HCT116 (cell line): ENCODE measurements around the gene MAL. TPM values are rescaled to one million over a fixed set of nuclear protein-coding genes. Genes with fewer than 3 reads are reported as not detected.

Experiments
- ATAC-seq: fragments of 200-7000 bp; cut with Tn5 transposase; 2 replicates; pipeline ENCODE4 v1.9.1; 2020; ENCODE audit warnings: mild to moderate bottlenecking, moderate library complexity
- BruUV-seq: library from RNA; stranded (reverse); fragments of 400-500 nt; replicated peaks from 2 replicates; lab custom pipeline; 2021; lab: Mats Ljungman, UMichigan
- CTCF ChIA-PET: fragments of 300-600 bp; sonication (Branson Sonifier 250); formaldehyde crosslinking; loops from one replicate; lab custom pipeline; 2021; ENCODE audit warnings: antibody characterized with exemption; lab: Charles Lee
- POLR2A ChIA-PET: fragments of 300-600, 350-600 bp; sonication (Branson Sonifier 250); formaldehyde crosslinking; loops from one replicate; lab custom pipeline; 2021; ENCODE audit warnings: antibody characterized with exemption; lab: Charles Lee
- RAD21 ChIA-PET, 2 experiments: fragments of 300-600 bp; sonication (Branson Sonifier 250); formaldehyde crosslinking; loops; one replicate each; lab custom pipeline; 2023; ENCODE audit warnings: low total read pairs in 2 of 2; ENCODE audit not compliant: uncharacterized antibody in 2 of 2, unreplicated experiment in 2 of 2, low non-redundant PET in 1 of 2; lab: Charles Lee
- DNase-seq: peaks from one replicate; pipeline ENCODE4 v3.0.0-alpha.2; 2010; ENCODE audit warnings: low read depth, low spot score
- H2AFZ ChIP-seq: fragments of 200-600 bp; shearing (Covaris generic), sonication (generic); 2 replicates; pipeline ENCODE4 v1.6.1; 2017; ENCODE audit warnings: low read depth, mixed run types, mixed read lengths, antibody characterized with exemption, low read length; ENCODE audit not compliant: poor library complexity, severe bottlenecking
- H3K27ac ChIP-seq: 2 replicates; pipeline ENCODE4 v1.5.1; 2012; ENCODE audit warnings: low read depth, low read length
- H3K27me3 ChIP-seq: fragments of 200-600 bp; sonication (generic); 2 replicates; pipeline ENCODE4 v1.6.1; 2016; ENCODE audit warnings: mixed run types, low read length, mixed read lengths; ENCODE audit not compliant: insufficient read depth
- H3K36me3 ChIP-seq, 2 experiments: fragments of 200-500 bp in 1 of 2; fragments of 200-600 bp in 1 of 2; sonication (Bioruptor generic) in 1 of 2; sonication (generic) in 1 of 2; 2 replicates each; pipeline versions ENCODE4 v1.5.1 to v1.6.1; 2014 to 2016; ENCODE audit warnings: low read length in 2 of 2, inconsistent platforms in 1 of 2, mixed read lengths in 1 of 2, mixed run types in 1 of 2; ENCODE audit not compliant: insufficient read depth in 2 of 2, control insufficient read depth in 1 of 2
- H3K4me1 ChIP-seq, 2 experiments: fragments of 200-600 bp in 1 of 2; sonication (generic) in 1 of 2; 2 replicates each; pipeline versions ENCODE4 v1.5.1 to v1.6.1; 2012 to 2017; ENCODE audit warnings: low read length in 2 of 2, inconsistent platforms in 1 of 2, mild to moderate bottlenecking in 1 of 2, mixed read lengths in 1 of 2, mixed run types in 1 of 2, moderate library complexity in 1 of 2; ENCODE audit not compliant: insufficient read depth in 2 of 2, control insufficient read depth in 1 of 2
- H3K4me2 ChIP-seq: fragments of 200-600 bp; sonication (generic); 2 replicates; pipeline ENCODE4 v1.6.1; 2017; ENCODE audit warnings: mixed run types, low read length, mixed read lengths
- H3K4me3 ChIP-seq, 2 experiments: fragments of 200-600 bp in 1 of 2; sonication (generic) in 1 of 2; replicated peaks in 1 of 2; 2 replicates each; pipeline ENCODE4 v1.5.1; 2011 to 2016; ENCODE audit warnings: low read length in 2 of 2, control low read depth in 1 of 2, low read depth in 1 of 2, mild to moderate bottlenecking in 1 of 2, mixed read lengths in 1 of 2, mixed run types in 1 of 2
- H3K79me2 ChIP-seq: fragments of 200-600 bp; sonication (generic); 2 replicates; pipeline ENCODE4 v1.6.1; 2017; ENCODE audit warnings: mild to moderate bottlenecking, mixed run types, low read length, moderate library complexity, mixed read lengths; ENCODE audit not compliant: insufficient read depth
- H3K9ac ChIP-seq: fragments of 200-600 bp; sonication (generic); 2 replicates; pipeline ENCODE4 v1.6.1; 2016; ENCODE audit warnings: low read length, mixed read lengths
- H3K9me2 ChIP-seq: fragments of 200-600 bp; sonication (generic), shearing (Covaris generic); 2 replicates; pipeline ENCODE4 v1.6.1; 2017; ENCODE audit warnings: mixed run types, mild to moderate bottlenecking, moderate library complexity; ENCODE audit not compliant: insufficient read depth
- H3K9me3 ChIP-seq, 2 experiments: fragments of 200-500 bp in 1 of 2; fragments of 200-600 bp in 1 of 2; sonication (Bioruptor generic) in 1 of 2; sonication (generic) in 1 of 2; 2 replicates each; pipeline ENCODE4 v1.6.1; 2014 to 2017; ENCODE audit warnings: low read length in 2 of 2, mixed read lengths in 2 of 2, inconsistent platforms in 1 of 2, low read depth in 1 of 2, mild to moderate bottlenecking in 1 of 2, mixed run types in 1 of 2, moderate library complexity in 1 of 2; ENCODE audit not compliant: control insufficient read depth in 1 of 2, insufficient read depth in 1 of 2
- H4K20me1 ChIP-seq: fragments of 200-600 bp; sonication (generic), shearing (Covaris generic); 2 replicates; pipeline ENCODE4 v1.6.1; 2017; ENCODE audit warnings: mixed run types, mild to moderate bottlenecking, moderate library complexity; ENCODE audit not compliant: insufficient read depth
- EGR1 ChIP-seq: IDR thresholded peaks from 2 replicates; pipeline ENCODE4 v1.6.1; 2012; ENCODE audit warnings: low read depth
- EZH2phosphoT487 ChIP-seq: fragments of 200-600 bp; IDR thresholded peaks from 2 replicates; pipeline ENCODE4 v1.6.1; 2018; ENCODE audit warnings: antibody characterized with exemption, borderline replicate concordance
- FOSL1 ChIP-seq: IDR thresholded peaks from 2 replicates; pipeline ENCODE4 v1.6.1; 2012; ENCODE audit warnings: low read depth
- POLR2A ChIP-seq: IDR thresholded peaks from 2 replicates; pipeline ENCODE4 v1.7.0; 2011; ENCODE audit warnings: borderline replicate concordance; ENCODE audit not compliant: insufficient read depth, insufficient read length; ENCODE audit errors: extremely low read depth
- POLR2AphosphoS5 ChIP-seq: IDR thresholded peaks from 2 replicates; pipeline ENCODE4 v1.6.1; 2011; ENCODE audit warnings: mild to moderate bottlenecking, low read depth, low read length, moderate library complexity
- RAD21 ChIP-seq: IDR thresholded peaks from 2 replicates; pipeline ENCODE4 v1.6.1; 2012; ENCODE audit warnings: low read depth, mild to moderate bottlenecking
- SIN3A ChIP-seq: IDR thresholded peaks from 2 replicates; pipeline ENCODE4 v1.6.1; 2012; ENCODE audit warnings: low read depth
- SP1 ChIP-seq: IDR thresholded peaks from 2 replicates; pipeline ENCODE4 v1.6.1; 2012; ENCODE audit warnings: low read depth
- YY1 ChIP-seq: IDR thresholded peaks from 2 replicates; pipeline ENCODE4 v1.6.1; 2011; ENCODE audit warnings: low read length, low read depth, moderate library complexity, mild to moderate bottlenecking; ENCODE audit not compliant: insufficient replicate concordance; ENCODE audit errors: extremely low read depth
- intact Hi-C: fragments of 100-400 bp; cut with micrococcal nuclease; formaldehyde crosslinking; loops from 2 replicates; pipeline ENCODE4 v1.10.0; 2022
- total RNA-seq: library from RNA; stranded (reverse); gene quantifications from one replicate; pipeline ENCODE4 v1.2.1, GENCODE V29; 2021; ENCODE audit not compliant: unreplicated experiment
- TF ChIP-seq, protein P1 (sequence below): IDR thresholded peaks from 2 replicates; pipeline ENCODE4 v1.6.1; 2012; ENCODE audit warnings: low read depth
- TF ChIP-seq, protein P2 (sequence below), 3 experiments: fragments of 200-600 bp in 1 of 3; sonication (generic) in 1 of 3; IDR thresholded peaks in 2 of 3; conservative IDR thresholded peaks in 1 of 3; 2 replicates each; pipeline ENCODE4 v1.5.1; 2012 to 2017; ENCODE audit warnings: low read depth in 2 of 3, low read length in 2 of 3, antibody characterized with exemption in 1 of 3, borderline replicate concordance in 1 of 3, control low read depth in 1 of 3, mild to moderate bottlenecking in 1 of 3, mixed read lengths in 1 of 3, mixed run types in 1 of 3, moderate library complexity in 1 of 3; ENCODE audit not compliant: insufficient read depth in 1 of 3
- TF ChIP-seq, protein P3 (sequence below): IDR thresholded peaks from 2 replicates; pipeline ENCODE4 v1.6.1; 2012
- TF ChIP-seq, protein P4 (sequence below): IDR thresholded peaks from 2 replicates; pipeline ENCODE4 v1.6.1; 2012

Gene MAL
- total RNA-seq, 1 experiment from 2014 or later: not detected

DNA sequence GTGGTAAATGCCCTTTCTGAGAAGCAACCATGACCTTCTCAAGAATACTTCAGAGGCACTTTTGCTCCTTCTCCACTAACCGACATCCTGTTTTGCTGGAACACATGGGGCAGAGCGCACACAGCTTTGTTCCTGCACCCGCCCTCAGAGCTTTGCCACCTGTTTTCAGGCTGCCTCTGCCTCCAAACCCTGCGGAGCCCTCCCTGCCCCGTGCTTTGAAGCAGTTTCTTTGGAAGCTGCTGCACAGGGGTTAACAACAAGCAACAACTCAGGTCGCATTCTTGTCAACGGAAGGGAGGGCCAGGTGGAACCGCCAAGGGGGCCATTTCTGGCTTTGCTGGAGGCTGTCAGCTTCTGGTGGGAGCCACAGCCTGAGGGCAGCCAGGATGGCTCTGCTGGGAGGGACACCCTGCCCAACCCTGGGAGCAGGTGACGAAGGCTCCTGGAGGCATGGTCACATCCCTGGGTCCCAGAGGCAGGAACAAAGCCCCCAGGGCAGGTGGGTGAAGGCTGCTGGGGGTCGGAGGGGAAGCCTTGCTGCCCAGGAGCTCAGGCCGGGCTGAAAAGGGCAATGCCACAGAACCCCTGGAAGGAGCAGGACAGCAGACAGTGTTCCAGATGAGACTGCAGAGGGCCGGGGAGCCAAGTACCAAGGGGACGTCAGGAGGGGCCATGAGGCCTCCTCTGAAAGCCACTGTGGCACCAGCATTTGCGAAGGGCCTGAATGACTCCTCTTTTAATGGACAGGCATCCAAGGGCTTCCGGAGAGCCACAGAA is 49.3 kb downstream of the MAL start (continued):
- no peak for TF ChIP-seq EGR1

DNA sequence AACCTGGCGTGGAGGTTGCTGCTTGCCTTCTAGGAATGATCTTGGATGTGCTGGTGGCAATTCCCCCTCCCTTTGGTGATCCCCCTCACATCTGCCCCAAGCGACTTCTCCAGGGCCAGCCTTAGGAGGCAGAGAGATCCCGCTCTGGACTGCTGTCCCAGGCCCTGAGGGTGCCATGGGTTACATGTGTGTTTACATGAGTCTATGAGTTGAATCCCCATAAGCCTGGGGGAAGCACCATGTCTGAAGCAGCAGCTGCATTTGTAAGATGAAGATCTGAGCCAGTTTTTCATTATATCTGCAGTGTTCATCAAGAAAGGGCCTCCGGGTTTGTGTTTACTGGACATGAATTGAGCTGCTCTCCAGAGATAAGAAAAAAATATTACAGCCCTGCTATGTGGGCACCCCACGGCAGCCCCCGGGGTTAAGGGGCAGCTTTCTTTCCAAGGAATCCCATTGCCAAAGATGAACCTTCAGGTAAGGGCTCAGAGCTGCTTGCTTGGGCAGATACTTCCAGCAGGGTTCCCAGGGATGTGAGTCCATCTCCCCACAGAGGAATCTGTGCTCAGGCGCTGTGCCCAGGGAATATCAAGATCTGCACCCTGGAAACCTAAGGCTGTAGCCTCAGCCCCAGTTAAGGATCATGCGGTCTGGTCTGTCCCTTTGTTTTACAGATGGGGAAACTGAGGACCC is 50.1 kb downstream of the MAL start:
- DNase-seq: no peak
- H4K20me1 ChIP-seq: no peaks in the 10 kb centered on the region
- H3K36me3 ChIP-seq: no peaks in the 10 kb centered on the region
- peaks cover 8 to 18% of the 10 kb centered on the region in 2 experiments; a peak in 3 of 4 replicates for H3K4me1 ChIP-seq
- no peak overlapping the region for H3K9ac ChIP-seq
- no peaks in the 10 kb centered on the region for H3K9me3 ChIP-seq
- no TSS peak for BruUV-seq
- 0 out of 2 replicates have a peak, but pooled peaks cover 6% of the 10 kb centered on the region for H3K27me3 ChIP-seq
- CTCF ChIA-PET: interaction anchor here (1.1 to 2.0 kb wide), 3 partner anchors 14 to 46 kb away, joined by 3 to 18 read pairs (median 4); partner anchors contain the start of gene MRPS5
- TF ChIP-seq EZH2phosphoT487 (no peak), RAD21 (no peak), SP1 (no peak), FOSL1 (no peak), POLR2AphosphoS5 (no peak), SIN3A (no peak), POLR2A (no peak), YY1 (no peak)
- TF ChIP-seq, protein P1, sequence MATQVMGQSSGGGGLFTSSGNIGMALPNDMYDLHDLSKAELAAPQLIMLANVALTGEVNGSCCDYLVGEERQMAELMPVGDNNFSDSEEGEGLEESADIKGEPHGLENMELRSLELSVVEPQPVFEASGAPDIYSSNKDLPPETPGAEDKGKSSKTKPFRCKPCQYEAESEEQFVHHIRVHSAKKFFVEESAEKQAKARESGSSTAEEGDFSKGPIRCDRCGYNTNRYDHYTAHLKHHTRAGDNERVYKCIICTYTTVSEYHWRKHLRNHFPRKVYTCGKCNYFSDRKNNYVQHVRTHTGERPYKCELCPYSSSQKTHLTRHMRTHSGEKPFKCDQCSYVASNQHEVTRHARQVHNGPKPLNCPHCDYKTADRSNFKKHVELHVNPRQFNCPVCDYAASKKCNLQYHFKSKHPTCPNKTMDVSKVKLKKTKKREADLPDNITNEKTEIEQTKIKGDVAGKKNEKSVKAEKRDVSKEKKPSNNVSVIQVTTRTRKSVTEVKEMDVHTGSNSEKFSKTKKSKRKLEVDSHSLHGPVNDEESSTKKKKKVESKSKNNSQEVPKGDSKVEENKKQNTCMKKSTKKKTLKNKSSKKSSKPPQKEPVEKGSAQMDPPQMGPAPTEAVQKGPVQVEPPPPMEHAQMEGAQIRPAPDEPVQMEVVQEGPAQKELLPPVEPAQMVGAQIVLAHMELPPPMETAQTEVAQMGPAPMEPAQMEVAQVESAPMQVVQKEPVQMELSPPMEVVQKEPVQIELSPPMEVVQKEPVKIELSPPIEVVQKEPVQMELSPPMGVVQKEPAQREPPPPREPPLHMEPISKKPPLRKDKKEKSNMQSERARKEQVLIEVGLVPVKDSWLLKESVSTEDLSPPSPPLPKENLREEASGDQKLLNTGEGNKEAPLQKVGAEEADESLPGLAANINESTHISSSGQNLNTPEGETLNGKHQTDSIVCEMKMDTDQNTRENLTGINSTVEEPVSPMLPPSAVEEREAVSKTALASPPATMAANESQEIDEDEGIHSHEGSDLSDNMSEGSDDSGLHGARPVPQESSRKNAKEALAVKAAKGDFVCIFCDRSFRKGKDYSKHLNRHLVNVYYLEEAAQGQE: no peak
- TF ChIP-seq, protein P2, sequence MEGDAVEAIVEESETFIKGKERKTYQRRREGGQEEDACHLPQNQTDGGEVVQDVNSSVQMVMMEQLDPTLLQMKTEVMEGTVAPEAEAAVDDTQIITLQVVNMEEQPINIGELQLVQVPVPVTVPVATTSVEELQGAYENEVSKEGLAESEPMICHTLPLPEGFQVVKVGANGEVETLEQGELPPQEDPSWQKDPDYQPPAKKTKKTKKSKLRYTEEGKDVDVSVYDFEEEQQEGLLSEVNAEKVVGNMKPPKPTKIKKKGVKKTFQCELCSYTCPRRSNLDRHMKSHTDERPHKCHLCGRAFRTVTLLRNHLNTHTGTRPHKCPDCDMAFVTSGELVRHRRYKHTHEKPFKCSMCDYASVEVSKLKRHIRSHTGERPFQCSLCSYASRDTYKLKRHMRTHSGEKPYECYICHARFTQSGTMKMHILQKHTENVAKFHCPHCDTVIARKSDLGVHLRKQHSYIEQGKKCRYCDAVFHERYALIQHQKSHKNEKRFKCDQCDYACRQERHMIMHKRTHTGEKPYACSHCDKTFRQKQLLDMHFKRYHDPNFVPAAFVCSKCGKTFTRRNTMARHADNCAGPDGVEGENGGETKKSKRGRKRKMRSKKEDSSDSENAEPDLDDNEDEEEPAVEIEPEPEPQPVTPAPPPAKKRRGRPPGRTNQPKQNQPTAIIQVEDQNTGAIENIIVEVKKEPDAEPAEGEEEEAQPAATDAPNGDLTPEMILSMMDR (IDR thresholded peaks at IDR 0.05 in 2 of 3, conservative IDR thresholded peaks at IDR 0.05 in 1 of 3; ENCODE audit: borderline replicate concordance in 1 of 3, insufficient read depth in 1 of 3, low read depth in 2 of 3, low read length in 2 of 3): no peak
- TF ChIP-seq, protein P3, sequence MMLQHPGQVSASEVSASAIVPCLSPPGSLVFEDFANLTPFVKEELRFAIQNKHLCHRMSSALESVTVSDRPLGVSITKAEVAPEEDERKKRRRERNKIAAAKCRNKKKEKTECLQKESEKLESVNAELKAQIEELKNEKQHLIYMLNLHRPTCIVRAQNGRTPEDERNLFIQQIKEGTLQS: no peak
- TF ChIP-seq, protein P4, sequence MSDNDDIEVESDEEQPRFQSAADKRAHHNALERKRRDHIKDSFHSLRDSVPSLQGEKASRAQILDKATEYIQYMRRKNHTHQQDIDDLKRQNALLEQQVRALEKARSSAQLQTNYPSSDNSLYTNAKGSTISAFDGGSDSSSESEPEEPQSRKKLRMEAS: no peak
- intact Hi-C loops: loop anchor here (1.0 kb wide), 1 partner anchor 39 kb away; no protein-coding TSS in a partner anchor
- no peaks in the 10 kb centered on the region for H3K9me2 ChIP-seq
- no peak overlapping the region for H2AFZ ChIP-seq
- POLR2A ChIA-PET: no interaction called here
- RAD21 ChIA-PET: no interaction called here
- H3K4me2 ChIP-seq: no peak overlapping the region
- no peak overlapping the region for H3K4me3 ChIP-seq
- ATAC-seq: no peak
- no peak overlapping the region for H3K27ac ChIP-seq
- H3K79me2 ChIP-seq: no peaks in the 10 kb centered on the region
